ENCODE results near the gene CACNA2D3. TPM values are rescaled to one million over a fixed set of nuclear protein-coding genes. Genes with fewer than 3 reads are reported as not detected.

Gene CACNA2D3
- total and polyA plus RNA-seq, 4 donors = 0.38 to 2.5 (median 1.1) TPM

DNA sequence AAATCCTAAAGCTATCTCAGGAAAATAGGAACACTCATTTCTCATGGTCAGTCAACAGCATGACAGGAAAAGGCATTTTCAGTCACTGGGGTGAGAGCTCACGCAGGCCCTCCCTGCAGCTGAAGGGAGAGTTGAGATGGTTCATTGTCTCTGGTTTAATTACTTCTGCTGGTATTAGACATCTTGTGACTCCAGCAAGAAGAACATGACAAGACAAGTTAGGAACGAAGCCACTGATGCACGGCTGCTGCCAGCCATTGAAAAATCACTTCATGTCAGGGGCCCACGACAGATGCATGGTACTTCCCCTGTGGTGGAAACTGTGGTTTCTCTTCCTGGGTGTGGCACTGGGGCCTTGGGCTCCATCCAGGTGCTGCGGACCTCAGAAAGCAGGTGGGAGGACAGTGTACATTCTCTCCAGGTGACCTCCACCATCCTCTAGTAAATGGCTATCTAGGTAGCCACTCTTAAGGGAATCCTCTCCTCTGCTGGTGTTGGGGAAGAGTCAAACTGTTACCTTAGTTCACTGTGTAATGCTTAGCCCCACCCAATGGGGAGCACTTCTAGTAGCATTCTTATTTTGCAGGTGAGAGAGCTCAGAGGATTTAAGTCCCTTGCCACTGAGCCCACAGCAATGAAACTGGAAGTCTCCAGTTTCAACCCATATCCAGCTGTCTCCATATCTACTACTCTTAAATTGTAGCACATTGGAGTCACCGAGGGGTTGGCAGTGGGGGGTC lies 531.3 kb downstream of the CACNA2D3 start:
- WGBS, 2 donors = 72 to 73% methylated on average over 6 of the region's 6 CpGs
- peaks cover 0 to 5% (median 2%) of the 10 kb centered on the region in 4 donors for H3K9me3 ChIP-seq (ENCODE audit: control insufficient read depth in 4 of 4, insufficient read depth in 3 of 4, low read length in 3 of 4)
- no peaks in the 10 kb centered on the region for H3K4me1 ChIP-seq (ENCODE audit: control insufficient read depth in 5 of 5, insufficient read depth in 5 of 5, low read length in 5 of 5)
- no peak overlapping the region for H3K4me3 ChIP-seq
- H3K27ac ChIP-seq (ENCODE audit: low read depth in 1 of 2, low read length in 1 of 2) = no peak overlapping the region
- DNase-seq (no peak), ATAC-seq (ENCODE audit: insufficient read depth, low FRiP score) (no peak)
- TF ChIP-seq, protein P1, sequence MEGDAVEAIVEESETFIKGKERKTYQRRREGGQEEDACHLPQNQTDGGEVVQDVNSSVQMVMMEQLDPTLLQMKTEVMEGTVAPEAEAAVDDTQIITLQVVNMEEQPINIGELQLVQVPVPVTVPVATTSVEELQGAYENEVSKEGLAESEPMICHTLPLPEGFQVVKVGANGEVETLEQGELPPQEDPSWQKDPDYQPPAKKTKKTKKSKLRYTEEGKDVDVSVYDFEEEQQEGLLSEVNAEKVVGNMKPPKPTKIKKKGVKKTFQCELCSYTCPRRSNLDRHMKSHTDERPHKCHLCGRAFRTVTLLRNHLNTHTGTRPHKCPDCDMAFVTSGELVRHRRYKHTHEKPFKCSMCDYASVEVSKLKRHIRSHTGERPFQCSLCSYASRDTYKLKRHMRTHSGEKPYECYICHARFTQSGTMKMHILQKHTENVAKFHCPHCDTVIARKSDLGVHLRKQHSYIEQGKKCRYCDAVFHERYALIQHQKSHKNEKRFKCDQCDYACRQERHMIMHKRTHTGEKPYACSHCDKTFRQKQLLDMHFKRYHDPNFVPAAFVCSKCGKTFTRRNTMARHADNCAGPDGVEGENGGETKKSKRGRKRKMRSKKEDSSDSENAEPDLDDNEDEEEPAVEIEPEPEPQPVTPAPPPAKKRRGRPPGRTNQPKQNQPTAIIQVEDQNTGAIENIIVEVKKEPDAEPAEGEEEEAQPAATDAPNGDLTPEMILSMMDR (IDR thresholded peaks at IDR 0.05; ENCODE audit: control extremely low read depth, extremely low read depth) = no peak
- H3K9ac ChIP-seq (ENCODE audit: insufficient read depth in 1 of 2, low read length in 2 of 2) = no peak overlapping the region
- H3K36me3 ChIP-seq (ENCODE audit: control insufficient read depth in 4 of 4, insufficient read depth in 4 of 4, low read length in 4 of 4) = no peaks in the 10 kb centered on the region
- H3K27me3 ChIP-seq (ENCODE audit: control insufficient read depth in 3 of 3, insufficient read depth in 3 of 3, low read length in 2 of 3) = peaks cover 0 to 10% (median 0%) of the 10 kb centered on the region in 3 donors

DNA sequence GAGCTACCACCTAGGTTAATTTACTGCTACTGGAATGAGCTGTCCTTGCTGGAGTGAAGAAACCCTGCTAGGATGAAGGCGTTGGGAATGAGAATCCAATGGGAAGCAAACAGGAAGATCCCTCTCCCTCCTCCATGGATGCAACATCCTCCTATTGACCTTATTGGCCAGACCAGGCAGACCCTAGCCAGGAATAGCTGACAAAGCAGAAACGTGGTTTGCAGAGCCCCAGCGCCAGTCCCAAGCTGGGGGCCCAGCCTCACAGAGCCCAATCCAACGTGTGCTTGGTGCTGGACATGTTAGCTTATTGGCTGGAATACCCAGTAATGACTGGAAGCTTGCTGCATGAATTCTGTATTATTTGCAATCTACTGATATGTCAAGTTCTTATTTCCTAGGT lies 532.4 kb downstream of the CACNA2D3 start:
- peaks cover 0 to 3% (median 0%) of the 10 kb centered on the region in 4 donors for H3K9me3 ChIP-seq (ENCODE audit: control insufficient read depth in 4 of 4, insufficient read depth in 3 of 4, low read length in 3 of 4)
- H3K27ac ChIP-seq (ENCODE audit: low read depth in 1 of 2, low read length in 1 of 2) = no peak overlapping the region
- no peak for DNase-seq
- no peak overlapping the region for H3K4me3 ChIP-seq
- peaks cover 0 to 10% (median 2%) of the 10 kb centered on the region in 3 donors for H3K27me3 ChIP-seq (ENCODE audit: control insufficient read depth in 3 of 3, insufficient read depth in 3 of 3, low read length in 2 of 3)
- H3K36me3 ChIP-seq (ENCODE audit: control insufficient read depth in 4 of 4, insufficient read depth in 4 of 4, low read length in 4 of 4) = no peaks in the 10 kb centered on the region
- no peaks in the 10 kb centered on the region for H3K4me1 ChIP-seq (ENCODE audit: control insufficient read depth in 5 of 5, insufficient read depth in 5 of 5, low read length in 5 of 5)
- no peak overlapping the region for H3K9ac ChIP-seq (ENCODE audit: insufficient read depth in 1 of 2, low read length in 2 of 2)
- TF ChIP-seq, protein P1 (IDR thresholded peaks at IDR 0.05; ENCODE audit: control extremely low read depth, extremely low read depth) = no peak
- WGBS, 2 donors = 67 to 78% methylated on average over 4 of the region's 4 CpGs
- ATAC-seq (ENCODE audit: insufficient read depth, low FRiP score) = no peak

DNA sequence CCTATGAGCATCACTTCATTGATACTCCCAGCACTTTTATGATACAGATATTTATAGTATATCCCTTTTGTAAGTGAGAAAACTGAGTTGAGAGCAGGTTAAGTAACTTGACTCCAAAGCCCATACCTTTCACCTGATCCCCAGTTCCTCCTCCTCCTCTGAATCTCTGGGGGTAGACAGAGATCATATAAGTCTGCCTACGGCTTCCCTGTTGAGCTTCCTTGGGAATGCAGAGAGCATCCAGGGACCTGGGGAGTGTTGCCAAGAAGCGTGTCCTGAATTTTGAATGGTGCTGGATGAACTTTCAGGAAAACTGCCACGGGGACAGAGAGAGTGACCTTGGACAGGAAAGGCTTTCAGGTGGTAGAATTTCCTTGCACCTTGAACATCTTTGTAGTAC lies 537.0 kb downstream of the CACNA2D3 start:
- ATAC-seq (ENCODE audit: insufficient read depth, low FRiP score) = no peak
- no peak for DNase-seq
- Histone ChIP-seq H3K36me3 (ENCODE audit: control insufficient read depth in 4 of 4, insufficient read depth in 4 of 4, low read length in 4 of 4) (no peaks in the 10 kb centered on the region), H3K9me3 (ENCODE audit: control insufficient read depth in 4 of 4, insufficient read depth in 3 of 4, low read length in 3 of 4) (peaks cover 0 to 2% (median 0%) of the 10 kb centered on the region in 4 donors), H3K4me3 (no peak overlapping the region), H3K9ac (ENCODE audit: insufficient read depth in 1 of 2, low read length in 2 of 2) (no peak overlapping the region), H3K4me1 (ENCODE audit: control insufficient read depth in 5 of 5, insufficient read depth in 5 of 5, low read length in 5 of 5) (no peaks in the 10 kb centered on the region), H3K27me3 (ENCODE audit: control insufficient read depth in 3 of 3, insufficient read depth in 3 of 3, low read length in 2 of 3) (peaks cover 0 to 5% (median 3%) of the 10 kb centered on the region in 3 donors), H3K27ac (ENCODE audit: low read depth in 1 of 2, low read length in 1 of 2) (no peak overlapping the region)
- 69 to 75% methylated on average over 3 of the region's 3 CpGs for WGBS, 2 donors
- TF ChIP-seq, protein P1 (IDR thresholded peaks at IDR 0.05; ENCODE audit: control extremely low read depth, extremely low read depth) = no peak
